ENCODE data around the gene UBE2S.

The UBE2S gene

DNA sequence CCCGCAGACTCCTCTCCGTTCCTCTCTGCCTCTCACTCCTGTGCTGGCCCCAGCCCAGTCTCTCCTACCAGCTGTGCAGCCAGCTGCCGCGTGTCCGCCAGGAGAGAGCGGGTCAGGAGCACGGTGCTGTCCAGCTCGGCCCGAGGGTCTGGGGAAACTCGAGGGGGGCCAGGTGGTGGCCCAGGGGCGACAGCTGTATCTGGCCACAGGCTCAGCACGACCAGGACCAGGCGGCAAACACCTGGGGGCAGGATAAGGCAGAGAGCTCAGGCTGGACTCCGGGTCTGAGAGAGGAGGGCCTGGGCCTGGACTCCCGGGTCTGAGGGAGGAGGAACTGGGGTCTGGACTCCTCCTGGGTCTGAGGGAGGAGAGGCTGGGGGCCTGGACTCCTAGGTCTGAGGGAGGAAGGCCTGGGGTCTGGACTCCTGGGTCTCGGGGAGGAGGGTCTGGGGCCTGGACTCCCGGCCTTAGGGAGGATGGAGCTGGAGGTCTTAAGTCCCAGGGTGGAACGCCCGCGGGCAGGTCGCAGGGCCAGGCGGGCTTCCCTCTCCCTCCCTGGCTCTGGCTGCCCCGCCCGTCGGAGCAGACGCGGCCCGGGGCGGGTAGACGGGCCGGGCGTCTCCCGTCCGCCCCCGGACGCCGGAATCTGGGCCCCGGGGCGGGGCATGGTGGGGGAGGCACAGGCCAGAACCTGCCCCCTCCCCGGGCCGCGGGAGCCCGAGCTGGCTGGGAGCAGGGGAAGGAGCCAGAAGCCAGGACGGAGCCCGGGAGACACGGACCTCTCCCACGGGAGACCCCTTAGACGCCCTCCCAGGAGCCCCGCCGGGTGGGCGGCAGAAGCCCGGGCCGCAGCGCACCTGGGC, 38.7 kb downstream of the UBE2S start (continued):
- TF ChIP-seq, protein P1, sequence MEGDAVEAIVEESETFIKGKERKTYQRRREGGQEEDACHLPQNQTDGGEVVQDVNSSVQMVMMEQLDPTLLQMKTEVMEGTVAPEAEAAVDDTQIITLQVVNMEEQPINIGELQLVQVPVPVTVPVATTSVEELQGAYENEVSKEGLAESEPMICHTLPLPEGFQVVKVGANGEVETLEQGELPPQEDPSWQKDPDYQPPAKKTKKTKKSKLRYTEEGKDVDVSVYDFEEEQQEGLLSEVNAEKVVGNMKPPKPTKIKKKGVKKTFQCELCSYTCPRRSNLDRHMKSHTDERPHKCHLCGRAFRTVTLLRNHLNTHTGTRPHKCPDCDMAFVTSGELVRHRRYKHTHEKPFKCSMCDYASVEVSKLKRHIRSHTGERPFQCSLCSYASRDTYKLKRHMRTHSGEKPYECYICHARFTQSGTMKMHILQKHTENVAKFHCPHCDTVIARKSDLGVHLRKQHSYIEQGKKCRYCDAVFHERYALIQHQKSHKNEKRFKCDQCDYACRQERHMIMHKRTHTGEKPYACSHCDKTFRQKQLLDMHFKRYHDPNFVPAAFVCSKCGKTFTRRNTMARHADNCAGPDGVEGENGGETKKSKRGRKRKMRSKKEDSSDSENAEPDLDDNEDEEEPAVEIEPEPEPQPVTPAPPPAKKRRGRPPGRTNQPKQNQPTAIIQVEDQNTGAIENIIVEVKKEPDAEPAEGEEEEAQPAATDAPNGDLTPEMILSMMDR (tag by site-specific recombination; IDR thresholded peaks at IDR 0.05): no peak
- TF ChIP-seq KLF16 (tag by site-specific recombination; IDR thresholded peaks at IDR 0.05) (no peak), ZNF529 (tag by site-specific recombination; IDR thresholded peaks at IDR 0.05; ENCODE audit: insufficient replicate concordance) (no peak), KLF9 (tag by site-specific recombination; IDR thresholded peaks at IDR 0.05; ENCODE audit: low read depth) (peak; percentile 30; the same call in 1 of the 2 replicates), ZNF214 (tag by site-specific recombination; IDR thresholded peaks at IDR 0.05; ENCODE audit: borderline replicate concordance) (no peak), ZFP69B (tag by site-specific recombination; IDR thresholded peaks at IDR 0.05) (no peak), ZNF585B (tag by site-specific recombination; IDR thresholded peaks at IDR 0.05) (no peak), ZNF830 (tag by site-specific recombination; IDR thresholded peaks at IDR 0.05; ENCODE audit: low read depth) (no peak), ZNF837 (tag by site-specific recombination; IDR thresholded peaks at IDR 0.05) (no peak), ZNF184 (tag by site-specific recombination; IDR thresholded peaks at IDR 0.05) (no peak), ZNF211 (tag by site-specific recombination; IDR thresholded peaks at IDR 0.05; ENCODE audit: low read depth) (no peak), BCL11A (tag by site-specific recombination; IDR thresholded peaks at IDR 0.05; ENCODE audit: low read depth) (no peak), SP3 (tag by site-specific recombination; IDR thresholded peaks at IDR 0.05) (peak; percentile 60), PRDM1 (tag by site-specific recombination; IDR thresholded peaks at IDR 0.05) (no peak), HOXD13 (CRISPR knock-in tag; IDR thresholded peaks at IDR 0.05; ENCODE audit: borderline replicate concordance) (no peak), GLIS2 (tag by site-specific recombination; IDR thresholded peaks at IDR 0.05) (peak; percentile 6; the same call in 1 of the 2 replicates), REPIN1 (tag by site-specific recombination; IDR thresholded peaks at IDR 0.05; ENCODE audit: low read depth) (no peak), ZBTB8A (tag by site-specific recombination; IDR thresholded peaks at IDR 0.05) (peak; percentile 61), ZNF169 (tag by site-specific recombination; IDR thresholded peaks at IDR 0.05) (no peak), KLF10 (tag by site-specific recombination; IDR thresholded peaks at IDR 0.05) (no peak), GLI4 (tag by site-specific recombination; IDR thresholded peaks at IDR 0.05) (no peak), MZF1 (tag by site-specific recombination; IDR thresholded peaks at IDR 0.05; ENCODE audit: borderline replicate concordance) (no peak)
- TF ChIP-seq, protein P2, sequence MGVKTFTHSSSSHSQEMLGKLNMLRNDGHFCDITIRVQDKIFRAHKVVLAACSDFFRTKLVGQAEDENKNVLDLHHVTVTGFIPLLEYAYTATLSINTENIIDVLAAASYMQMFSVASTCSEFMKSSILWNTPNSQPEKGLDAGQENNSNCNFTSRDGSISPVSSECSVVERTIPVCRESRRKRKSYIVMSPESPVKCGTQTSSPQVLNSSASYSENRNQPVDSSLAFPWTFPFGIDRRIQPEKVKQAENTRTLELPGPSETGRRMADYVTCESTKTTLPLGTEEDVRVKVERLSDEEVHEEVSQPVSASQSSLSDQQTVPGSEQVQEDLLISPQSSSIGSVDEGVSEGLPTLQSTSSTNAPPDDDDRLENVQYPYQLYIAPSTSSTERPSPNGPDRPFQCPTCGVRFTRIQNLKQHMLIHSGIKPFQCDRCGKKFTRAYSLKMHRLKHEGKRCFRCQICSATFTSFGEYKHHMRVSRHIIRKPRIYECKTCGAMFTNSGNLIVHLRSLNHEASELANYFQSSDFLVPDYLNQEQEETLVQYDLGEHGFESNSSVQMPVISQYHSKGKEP (tag by site-specific recombination; IDR thresholded peaks at IDR 0.05): no peak
- TF ChIP-seq, protein P3, sequence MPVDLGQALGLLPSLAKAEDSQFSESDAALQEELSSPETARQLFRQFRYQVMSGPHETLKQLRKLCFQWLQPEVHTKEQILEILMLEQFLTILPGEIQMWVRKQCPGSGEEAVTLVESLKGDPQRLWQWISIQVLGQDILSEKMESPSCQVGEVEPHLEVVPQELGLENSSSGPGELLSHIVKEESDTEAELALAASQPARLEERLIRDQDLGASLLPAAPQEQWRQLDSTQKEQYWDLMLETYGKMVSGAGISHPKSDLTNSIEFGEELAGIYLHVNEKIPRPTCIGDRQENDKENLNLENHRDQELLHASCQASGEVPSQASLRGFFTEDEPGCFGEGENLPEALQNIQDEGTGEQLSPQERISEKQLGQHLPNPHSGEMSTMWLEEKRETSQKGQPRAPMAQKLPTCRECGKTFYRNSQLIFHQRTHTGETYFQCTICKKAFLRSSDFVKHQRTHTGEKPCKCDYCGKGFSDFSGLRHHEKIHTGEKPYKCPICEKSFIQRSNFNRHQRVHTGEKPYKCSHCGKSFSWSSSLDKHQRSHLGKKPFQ (tag by site-specific recombination; IDR thresholded peaks at IDR 0.05): no peak
- TF ChIP-seq, protein P4, sequence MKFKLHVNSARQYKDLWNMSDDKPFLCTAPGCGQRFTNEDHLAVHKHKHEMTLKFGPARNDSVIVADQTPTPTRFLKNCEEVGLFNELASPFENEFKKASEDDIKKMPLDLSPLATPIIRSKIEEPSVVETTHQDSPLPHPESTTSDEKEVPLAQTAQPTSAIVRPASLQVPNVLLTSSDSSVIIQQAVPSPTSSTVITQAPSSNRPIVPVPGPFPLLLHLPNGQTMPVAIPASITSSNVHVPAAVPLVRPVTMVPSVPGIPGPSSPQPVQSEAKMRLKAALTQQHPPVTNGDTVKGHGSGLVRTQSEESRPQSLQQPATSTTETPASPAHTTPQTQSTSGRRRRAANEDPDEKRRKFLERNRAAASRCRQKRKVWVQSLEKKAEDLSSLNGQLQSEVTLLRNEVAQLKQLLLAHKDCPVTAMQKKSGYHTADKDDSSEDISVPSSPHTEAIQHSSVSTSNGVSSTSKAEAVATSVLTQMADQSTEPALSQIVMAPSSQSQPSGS (tag by site-specific recombination; IDR thresholded peaks at IDR 0.05; ENCODE audit: low read depth): no peak
- TF ChIP-seq, protein P5, sequence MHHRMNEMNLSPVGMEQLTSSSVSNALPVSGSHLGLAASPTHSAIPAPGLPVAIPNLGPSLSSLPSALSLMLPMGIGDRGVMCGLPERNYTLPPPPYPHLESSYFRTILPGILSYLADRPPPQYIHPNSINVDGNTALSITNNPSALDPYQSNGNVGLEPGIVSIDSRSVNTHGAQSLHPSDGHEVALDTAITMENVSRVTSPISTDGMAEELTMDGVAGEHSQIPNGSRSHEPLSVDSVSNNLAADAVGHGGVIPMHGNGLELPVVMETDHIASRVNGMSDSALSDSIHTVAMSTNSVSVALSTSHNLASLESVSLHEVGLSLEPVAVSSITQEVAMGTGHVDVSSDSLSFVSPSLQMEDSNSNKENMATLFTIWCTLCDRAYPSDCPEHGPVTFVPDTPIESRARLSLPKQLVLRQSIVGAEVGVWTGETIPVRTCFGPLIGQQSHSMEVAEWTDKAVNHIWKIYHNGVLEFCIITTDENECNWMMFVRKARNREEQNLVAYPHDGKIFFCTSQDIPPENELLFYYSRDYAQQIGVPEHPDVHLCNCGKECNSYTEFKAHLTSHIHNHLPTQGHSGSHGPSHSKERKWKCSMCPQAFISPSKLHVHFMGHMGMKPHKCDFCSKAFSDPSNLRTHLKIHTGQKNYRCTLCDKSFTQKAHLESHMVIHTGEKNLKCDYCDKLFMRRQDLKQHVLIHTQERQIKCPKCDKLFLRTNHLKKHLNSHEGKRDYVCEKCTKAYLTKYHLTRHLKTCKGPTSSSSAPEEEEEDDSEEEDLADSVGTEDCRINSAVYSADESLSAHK (tag by site-specific recombination; IDR thresholded peaks at IDR 0.05): no peak
- TF ChIP-seq, protein P6, sequence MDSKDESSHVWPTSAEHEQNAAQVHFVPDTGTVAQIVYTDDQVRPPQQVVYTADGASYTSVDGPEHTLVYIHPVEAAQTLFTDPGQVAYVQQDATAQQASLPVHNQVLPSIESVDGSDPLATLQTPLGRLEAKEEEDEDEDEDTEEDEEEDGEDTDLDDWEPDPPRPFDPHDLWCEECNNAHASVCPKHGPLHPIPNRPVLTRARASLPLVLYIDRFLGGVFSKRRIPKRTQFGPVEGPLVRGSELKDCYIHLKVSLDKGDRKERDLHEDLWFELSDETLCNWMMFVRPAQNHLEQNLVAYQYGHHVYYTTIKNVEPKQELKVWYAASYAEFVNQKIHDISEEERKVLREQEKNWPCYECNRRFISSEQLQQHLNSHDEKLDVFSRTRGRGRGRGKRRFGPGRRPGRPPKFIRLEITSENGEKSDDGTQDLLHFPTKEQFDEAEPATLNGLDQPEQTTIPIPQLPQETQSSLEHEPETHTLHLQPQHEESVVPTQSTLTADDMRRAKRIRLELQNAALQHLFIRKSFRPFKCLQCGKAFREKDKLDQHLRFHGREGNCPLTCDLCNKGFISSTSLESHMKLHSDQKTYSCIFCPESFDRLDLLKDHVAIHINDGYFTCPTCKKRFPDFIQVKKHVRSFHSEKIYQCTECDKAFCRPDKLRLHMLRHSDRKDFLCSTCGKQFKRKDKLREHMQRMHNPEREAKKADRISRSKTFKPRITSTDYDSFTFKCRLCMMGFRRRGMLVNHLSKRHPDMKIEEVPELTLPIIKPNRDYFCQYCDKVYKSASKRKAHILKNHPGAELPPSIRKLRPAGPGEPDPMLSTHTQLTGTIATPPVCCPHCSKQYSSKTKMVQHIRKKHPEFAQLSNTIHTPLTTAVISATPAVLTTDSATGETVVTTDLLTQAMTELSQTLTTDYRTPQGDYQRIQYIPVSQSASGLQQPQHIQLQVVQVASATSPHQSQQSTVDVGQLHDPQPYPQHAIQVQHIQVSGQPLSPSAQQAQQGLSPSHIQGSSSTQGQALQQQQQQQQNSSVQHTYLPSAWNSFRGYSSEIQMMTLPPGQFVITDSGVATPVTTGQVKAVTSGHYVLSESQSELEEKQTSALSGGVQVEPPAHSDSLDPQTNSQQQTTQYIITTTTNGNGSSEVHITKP (tag by site-specific recombination; IDR thresholded peaks at IDR 0.05): no peak

Measured in HEK293 (cell line).